GM19099 (cell line): ENCODE results near the gene SMIM5.

Experiments
- POLR2A ChIP-seq: IDR thresholded peaks from 3 replicates; pipeline ENCODE4 v1.6.1; 2011; ENCODE audit warnings: low read depth; ENCODE audit not compliant: insufficient read length; ENCODE audit errors: extremely low read depth

SMIM5 gene

GRCh38 chr17:75630071-75630917 lies 2.9 kb upstream of the SMIM5 start:
- no peak for TF ChIP-seq POLR2A

- TF ChIP-seq POLR2A, result no peak
These were observed 1.9 kb upstream of the SMIM5 start for GRCh38 chr17:75631353-75631752.

GRCh38 chr17:75632428-75632827 lies 806 bp upstream of the SMIM5 start:
- no peak for TF ChIP-seq POLR2A

GRCh38 chr17:75633486-75634375 lies 497 bp downstream of the SMIM5 start:
- no peak for TF ChIP-seq POLR2A

GRCh38 chr17:75634376-75634740 lies 1.1 kb downstream of the SMIM5 start:
- no peak for TF ChIP-seq POLR2A

GRCh38 chr17:75634754-75635609 lies 1.7 kb downstream of the SMIM5 start:
- no peak for TF ChIP-seq POLR2A

GRCh38 chr17:75635610-75636202 lies 2.5 kb downstream of the SMIM5 start:
- TF ChIP-seq POLR2A, result no peak

- no peak for TF ChIP-seq POLR2A
These were observed 3.3 kb downstream of the SMIM5 start for GRCh38 chr17:75636381-75637142.

GRCh38 chr17:75637143-75637538 lies 3.9 kb downstream of the SMIM5 start:
- no peak for TF ChIP-seq POLR2A

- TF ChIP-seq POLR2A, result no peak
These were observed 4.3 kb downstream of the SMIM5 start for GRCh38 chr17:75637551-75637950.

- TF ChIP-seq POLR2A, result no peak
These were observed 5.7 kb downstream of the SMIM5 start for GRCh38 chr17:75638893-75639292.

GRCh38 chr17:75639327-75639726 lies 6.1 kb downstream of the SMIM5 start:
- TF ChIP-seq POLR2A, result no peak

GRCh38 chr17:75639771-75640555 lies 6.7 kb downstream of the SMIM5 start:
- TF ChIP-seq POLR2A, result no peak

- no peak for TF ChIP-seq POLR2A
These were observed 7.4 kb downstream of the SMIM5 start for GRCh38 chr17:75640556-75641119.
